Osteoblast (primary cell): Measurements from ENCODE around the gene SNRNP27. TPM values are rescaled to one million over a fixed set of nuclear protein-coding genes. Genes with fewer than 3 reads are reported as not detected.

ENCODE experiments used
- DNase-seq: peaks from one replicate; pipeline ENCODE4 v3.0.0; 2011; ENCODE audit warnings: low spot score, mixed read lengths; ENCODE audit not compliant: insufficient read length; ENCODE audit errors: missing footprints
- H2AFZ ChIP-seq: 2 replicates; pipeline ENCODE4 v1.6.0; 2011; ENCODE audit warnings: mild to moderate bottlenecking, low read length
- H3K27ac ChIP-seq: 2 replicates; pipeline ENCODE4 v1.5.1; 2011; ENCODE audit warnings: mild to moderate bottlenecking, low read depth, low read length, moderate library complexity
- H3K27me3 ChIP-seq: 2 replicates; pipeline ENCODE4 v1.6.0; 2012; ENCODE audit warnings: mild to moderate bottlenecking, control low read depth, inconsistent platforms, low read length, moderate library complexity; ENCODE audit not compliant: insufficient read depth
- H3K36me3 ChIP-seq: 2 replicates; pipeline ENCODE4 v1.5.1; 2011; ENCODE audit warnings: mild to moderate bottlenecking, low read length, control low read depth, moderate library complexity; ENCODE audit not compliant: insufficient read depth
- H3K4me1 ChIP-seq: 2 replicates; pipeline ENCODE4 v1.5.1; 2011; ENCODE audit warnings: mild to moderate bottlenecking, low read length, control low read depth, moderate library complexity; ENCODE audit not compliant: insufficient read depth
- H3K4me2 ChIP-seq: 2 replicates; pipeline ENCODE4 v1.6.0; 2011; ENCODE audit warnings: mild to moderate bottlenecking, low read length; ENCODE audit not compliant: insufficient read depth
- H3K4me3 ChIP-seq: fragments of 200-600 bp; sonication (generic); 3 replicates; pipeline ENCODE4 v1.5.1; 2012; ENCODE audit warnings: mild to moderate bottlenecking, low read length, inconsistent platforms; ENCODE audit not compliant: insufficient read depth
- H3K79me2 ChIP-seq: 2 replicates; pipeline ENCODE4 v1.6.0; 2012; ENCODE audit warnings: mild to moderate bottlenecking, low read length, control low read depth, inconsistent platforms; ENCODE audit not compliant: insufficient read depth
- H3K9me3 ChIP-seq: 2 replicates; pipeline ENCODE4 v1.5.1; 2011; ENCODE audit warnings: low read depth, low read length, control low read depth
- H4K20me1 ChIP-seq: 2 replicates; pipeline ENCODE4 v1.6.0; 2012; ENCODE audit warnings: mild to moderate bottlenecking, low read length, control low read depth; ENCODE audit not compliant: insufficient read depth
- CTCF ChIP-seq: IDR thresholded peaks from 2 replicates; pipeline ENCODE4 v1.5.1; 2011; ENCODE audit warnings: mild to moderate bottlenecking, low read depth, low read length, moderate library complexity; ENCODE audit errors: extremely low read depth
- total RNA-seq: library from RNA; depleted of rRNA; stranded (reverse); fragments of >200 nt; gene quantifications from 2 replicates; pipeline ENCODE4 v1.2.3, GENCODE V29; 2012

The SNRNP27 gene
- total RNA-seq: 35.1 and 38.6 TPM in 2 replicates

GRCh38 chr2:69893684-69894551 lies at the start of gene SNRNP27:
Gene SNRNP27, plus strand, starts transcription at chr2:69893956. Its CDS starts 29 bp downstream, at chr2:69893985.
- H3K36me3 ChIP-seq: peaks cover 31% of the 10 kb centered on the region
- H3K79me2 ChIP-seq: peaks cover 47% of the 10 kb centered on the region
- peaks cover 13% of the 10 kb centered on the region for H3K4me1 ChIP-seq
- peak within 1 kb of the TSS; percentile 92 for H3K4me2 ChIP-seq
- DNase-seq: peak; percentile 78
- H4K20me1 ChIP-seq: peaks cover 4% of the 10 kb centered on the region
- no peak for TF ChIP-seq CTCF
- peak within 1 kb of the TSS; percentile 99 for H2AFZ ChIP-seq
- H3K27ac ChIP-seq: peak within 1 kb of the TSS; percentile 93
- H3K4me3 ChIP-seq: peak within 1 kb of the TSS; percentile 96
- no peaks in the 10 kb centered on the region for H3K9me3 ChIP-seq
- H3K27me3 ChIP-seq: no peaks in the 10 kb centered on the region

GRCh38 chr2:69843993-69844392 lies 49.8 kb upstream of the SNRNP27 start:
- H3K4me1 ChIP-seq: no peaks in the 10 kb centered on the region
- TF ChIP-seq CTCF: no peak
- H3K9me3 ChIP-seq: no peaks in the 10 kb centered on the region
- H3K79me2 ChIP-seq: no peaks in the 10 kb centered on the region
- no peak for DNase-seq
- H3K4me3 ChIP-seq: no peak overlapping the region
- H3K4me2 ChIP-seq: no peak overlapping the region
- no peaks in the 10 kb centered on the region for H4K20me1 ChIP-seq
- peaks cover 31% of the 10 kb centered on the region for H3K36me3 ChIP-seq
- no peak overlapping the region for H2AFZ ChIP-seq
- H3K27me3 ChIP-seq: no peaks in the 10 kb centered on the region
- H3K27ac ChIP-seq: no peak overlapping the region

GRCh38 chr2:69844560-69844959 lies 49.2 kb upstream of the SNRNP27 start:
- no peaks in the 10 kb centered on the region for H3K9me3 ChIP-seq
- TF ChIP-seq CTCF: no peak
- H2AFZ ChIP-seq: no peak overlapping the region

More at GRCh38 chr2:69844560-69844959, 49.2 kb upstream of the SNRNP27 start:
- Histone ChIP-seq H3K79me2 (no peaks in the 10 kb centered on the region), H3K36me3 (peaks cover 33% of the 10 kb centered on the region), H3K4me1 (no peaks in the 10 kb centered on the region), H3K27ac (no peak overlapping the region), H4K20me1 (no peaks in the 10 kb centered on the region), H3K4me3 (no peak overlapping the region), H3K4me2 (no peak overlapping the region), H3K27me3 (no peaks in the 10 kb centered on the region)
- no peak for DNase-seq
